SK-N-SH treated with all-trans-retinoic acid at 6 μM for 48 hours (cell line): Measurements from ENCODE around the gene RFC3.

ENCODE experiments used
- ATAC-seq: fragments of 200-7000 bp; cut with Tn5 transposase; 3 replicates; pipeline ENCODE4 v1.9.1; 2020; ENCODE audit warnings: mild to moderate bottlenecking, moderate library complexity
- ARNTL ChIP-seq: fragments of 450-650 bp; formaldehyde crosslinking; IDR thresholded peaks from 2 replicates; pipeline ENCODE4 v1.5.0; 2020; ENCODE audit warnings: low read depth, mild to moderate bottlenecking, moderate library complexity, borderline replicate concordance
- BACH2 ChIP-seq: fragments of 250-450 bp; sonication (Bioruptor Pico); IDR thresholded peaks from 2 replicates; pipeline ENCODE4 v1.9.0; 2021; ENCODE audit warnings: mild to moderate bottlenecking, borderline replicate concordance
- CREB5 ChIP-seq: fragments of 250-450 bp; sonication (Bioruptor Pico); IDR thresholded peaks from 2 replicates; pipeline ENCODE4 v1.5.1; 2020; ENCODE audit warnings: low read depth, mild to moderate bottlenecking, moderate library complexity
- CSDC2 ChIP-seq: fragments of 250-450 bp; sonication (Bioruptor Pico); IDR thresholded peaks from 2 replicates; pipeline ENCODE4 v1.5.0; 2020; ENCODE audit warnings: mild to moderate bottlenecking, moderate library complexity
- CSRNP3 ChIP-seq: fragments of 250-450 bp; sonication (Bioruptor Pico); IDR thresholded peaks from 2 replicates; pipeline ENCODE4 v1.5.1; 2021; ENCODE audit warnings: mild to moderate bottlenecking, moderate library complexity
- ESRRG ChIP-seq: fragments of 250-450 bp; sonication (Bioruptor Pico); IDR thresholded peaks from 2 replicates; pipeline ENCODE4 v1.6.1; 2021; ENCODE audit warnings: mild to moderate bottlenecking
- GLIS3 ChIP-seq: fragments of 250-450 bp; sonication (Bioruptor Pico); IDR thresholded peaks from 2 replicates; pipeline ENCODE4 v1.5.0; 2020; ENCODE audit warnings: mild to moderate bottlenecking, moderate library complexity
- ISL1 ChIP-seq: fragments of 250-450 bp; sonication (Bioruptor Pico); IDR thresholded peaks from 2 replicates; pipeline ENCODE4 v2.1.2; 2022; ENCODE audit warnings: mild to moderate bottlenecking, moderate library complexity
- OSR1 ChIP-seq: fragments of 250-450 bp; sonication (Bioruptor Pico); IDR thresholded peaks from 2 replicates; pipeline ENCODE4 v1.8.0; 2022; ENCODE audit warnings: moderate library complexity, mild to moderate bottlenecking, inconsistent platforms
- PATZ1 ChIP-seq: fragments of 250-450 bp; sonication (Bioruptor Pico); IDR thresholded peaks from 2 replicates; pipeline ENCODE4 v1.8.0; 2020; ENCODE audit warnings: mild to moderate bottlenecking, moderate library complexity, borderline replicate concordance
- POU6F1 ChIP-seq: fragments of 250-450 bp; sonication (Bioruptor Pico); IDR thresholded peaks from 2 replicates; pipeline ENCODE4 v1.8.0; 2021; ENCODE audit warnings: low read depth, mild to moderate bottlenecking, moderate library complexity, borderline replicate concordance
- PPARA ChIP-seq: fragments of 250-450 bp; sonication (Bioruptor Pico); IDR thresholded peaks from 2 replicates; pipeline ENCODE4 v1.5.0; 2020; ENCODE audit warnings: mild to moderate bottlenecking, borderline replicate concordance
- RARB ChIP-seq: fragments of 250-450 bp; sonication (Bioruptor Pico); IDR thresholded peaks from 2 replicates; pipeline ENCODE4 v1.8.0; 2021; ENCODE audit warnings: mild to moderate bottlenecking, moderate library complexity
- SNAI2 ChIP-seq: fragments of 250-450 bp; sonication (Bioruptor Pico); IDR thresholded peaks from 2 replicates; pipeline ENCODE4 v1.5.0; 2020; ENCODE audit warnings: mild to moderate bottlenecking, moderate library complexity
- TCF4 ChIP-seq: fragments of 250-450 bp; sonication (Bioruptor Pico); IDR thresholded peaks from 2 replicates; pipeline ENCODE4 v1.8.0; 2021; ENCODE audit warnings: mild to moderate bottlenecking, moderate library complexity, borderline replicate concordance
- TOX ChIP-seq: fragments of 250-450 bp; sonication (Bioruptor Pico); IDR thresholded peaks from 2 replicates; pipeline ENCODE4 v1.8.0; 2021; ENCODE audit warnings: mild to moderate bottlenecking, moderate library complexity, borderline replicate concordance
- ZC3H10 ChIP-seq: fragments of 250-450 bp; sonication (Bioruptor Pico); IDR thresholded peaks from 2 replicates; pipeline ENCODE4 v1.5.1; 2021; ENCODE audit warnings: mild to moderate bottlenecking, moderate library complexity
- ZFP3 ChIP-seq: fragments of 250-450 bp; sonication (Bioruptor Pico); IDR thresholded peaks from 2 replicates; pipeline ENCODE4 v1.5.0; 2020; ENCODE audit warnings: mild to moderate bottlenecking, moderate library complexity
- ZFP30 ChIP-seq: fragments of 450-650 bp; formaldehyde crosslinking; IDR thresholded peaks from 2 replicates; pipeline ENCODE4 v1.5.0; 2022; ENCODE audit warnings: mild to moderate bottlenecking, moderate library complexity
- ZNF565 ChIP-seq: fragments of 450-650 bp; formaldehyde crosslinking; conservative IDR thresholded peaks from 2 replicates; pipeline ENCODE4 v1.5.0; 2020; ENCODE audit warnings: low read depth, mild to moderate bottlenecking, moderate library complexity
- ZNF70 ChIP-seq: fragments of 450-650 bp; formaldehyde crosslinking; IDR thresholded peaks from 2 replicates; pipeline ENCODE4 v1.5.0; 2020; ENCODE audit warnings: mild to moderate bottlenecking, moderate library complexity
- ZNF8 ChIP-seq: fragments of 450-650 bp; formaldehyde crosslinking; IDR thresholded peaks from 2 replicates; pipeline ENCODE4 v1.5.0; 2020; ENCODE audit warnings: mild to moderate bottlenecking, moderate library complexity

Gene RFC3

GRCh38 chr13:33859691-33860303 lies 41.8 kb downstream of the RFC3 start (continued):
- TF ChIP-seq POU6F1 (CRISPR knock-in tag), result no peak
- no peak for TF ChIP-seq BACH2 (CRISPR knock-in tag)
- TF ChIP-seq ZC3H10 (CRISPR knock-in tag), result no peak

GRCh38 chr13:33860526-33860925 lies 42.6 kb downstream of the RFC3 start:
- TF ChIP-seq TOX (CRISPR knock-in tag), result no peak
- no peak for TF ChIP-seq ZC3H10 (CRISPR knock-in tag)
- TF ChIP-seq, all 23 proteins: peak for 0
- ATAC-seq, result no peak

GRCh38 chr13:33862016-33862415 lies 44.1 kb downstream of the RFC3 start:
- ATAC-seq, result no peak
- TF ChIP-seq GLIS3 (CRISPR knock-in tag) (no peak), ARNTL (CRISPR knock-in tag) (no peak), BACH2 (CRISPR knock-in tag) (no peak), TOX (CRISPR knock-in tag) (no peak), OSR1 (CRISPR knock-in tag) (no peak), ZNF70 (no peak), TCF4 (CRISPR knock-in tag) (no peak), CSDC2 (no peak), ZFP3 (no peak), ISL1 (no peak), ZFP30 (CRISPR knock-in tag) (no peak), ZNF565 (no peak), ZNF8 (no peak), CREB5 (CRISPR knock-in tag) (no peak), PPARA (CRISPR knock-in tag) (no peak), CSRNP3 (CRISPR knock-in tag) (no peak), SNAI2 (no peak), RARB (CRISPR knock-in tag) (no peak), PATZ1 (no peak), POU6F1 (CRISPR knock-in tag) (no peak)

- no peak for ATAC-seq
- no peak for TF ChIP-seq CSRNP3 (CRISPR knock-in tag)
- no peak for TF ChIP-seq BACH2 (CRISPR knock-in tag)
- TF ChIP-seq GLIS3 (CRISPR knock-in tag), result no peak
- no peak for TF ChIP-seq ZC3H10 (CRISPR knock-in tag)
- no peak for TF ChIP-seq ARNTL (CRISPR knock-in tag)
- no peak for TF ChIP-seq ESRRG (CRISPR knock-in tag)
- no peak for TF ChIP-seq ZNF565
- no peak for TF ChIP-seq OSR1 (CRISPR knock-in tag)
- TF ChIP-seq SNAI2, result no peak
- TF ChIP-seq ZFP30 (CRISPR knock-in tag), result no peak
- TF ChIP-seq PATZ1, result no peak
Measured at GRCh38 chr13:33863188-33863789, 45.3 kb downstream of the RFC3 start.
